Measurements from ENCODE around the gene C6orf47.

DNA sequence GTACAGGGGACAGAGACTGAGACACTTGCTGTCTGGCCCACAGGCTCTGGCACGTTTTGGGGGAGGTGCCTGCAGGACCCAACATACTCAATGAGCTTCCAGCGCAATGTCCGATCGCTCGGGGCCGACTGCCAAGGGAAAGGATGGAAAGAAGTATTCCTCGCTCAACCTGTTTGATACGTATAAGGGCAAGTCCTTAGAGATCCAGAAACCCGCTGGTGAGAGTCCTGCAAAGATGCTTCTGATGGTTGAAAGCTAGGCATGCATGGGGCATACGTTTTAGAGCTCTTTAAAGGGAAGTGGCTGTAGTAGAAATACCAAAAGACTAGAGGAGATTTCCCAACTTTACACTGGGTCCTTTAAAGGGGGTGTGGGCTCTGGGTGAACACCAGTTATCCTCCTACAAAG lies 37.9 kb downstream of the C6orf47 start:
- TF ChIP-seq GATA3 (IDR thresholded peaks at IDR 0.05; ENCODE audit: low read depth, low read length) (no peak), GATA2 (IDR thresholded peaks at IDR 0.05; ENCODE audit: low read depth, low read length) (no peak)

All from SH-SY5Y (cell line).